ENCODE measurements around the gene CLEC17A.
"Not testable (repeated sequence)": the region's sequence is repeated elsewhere in the genome, so short reads cannot be mapped to it uniquely, and the experiment has no call there.

CLEC17A gene

DNA sequence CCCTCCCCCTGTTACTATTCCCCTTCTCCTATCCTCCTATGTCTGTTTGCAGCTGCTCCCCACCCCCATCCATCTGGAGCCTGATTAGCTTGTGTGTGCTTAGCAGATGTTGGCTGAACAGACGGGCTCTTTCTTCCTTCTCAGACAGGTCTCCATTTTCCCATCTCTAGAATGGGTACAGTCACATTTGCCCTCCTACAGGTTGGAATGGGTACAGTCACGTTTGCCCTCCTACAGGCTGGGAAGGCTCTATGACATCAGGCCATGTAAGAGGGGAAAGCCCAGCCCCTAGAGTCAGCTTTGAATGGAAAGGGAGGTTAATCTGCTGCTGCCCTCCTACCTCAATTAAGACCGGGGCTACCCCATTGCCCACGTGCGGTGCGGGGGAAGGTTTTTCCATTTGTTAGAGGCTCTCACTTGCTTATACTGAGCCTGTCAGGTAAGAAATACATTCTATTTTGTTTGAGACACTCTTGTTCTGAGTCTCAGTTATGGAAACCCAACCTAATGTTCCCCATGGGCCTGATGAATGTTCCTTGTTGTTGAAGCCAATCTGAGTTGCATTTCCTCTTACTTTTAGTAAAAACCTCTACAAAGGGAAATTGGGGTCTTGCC lies 2.2 kb upstream of the CLEC17A start:
- no peak for DNase-seq (ENCODE audit: low read depth)

- DNase-seq (ENCODE audit: low read depth), result not testable (repeated sequence)
These were observed 1.5 kb downstream of the CLEC17A start for GRCh38 chr19:14584372-14584771.

DNA sequence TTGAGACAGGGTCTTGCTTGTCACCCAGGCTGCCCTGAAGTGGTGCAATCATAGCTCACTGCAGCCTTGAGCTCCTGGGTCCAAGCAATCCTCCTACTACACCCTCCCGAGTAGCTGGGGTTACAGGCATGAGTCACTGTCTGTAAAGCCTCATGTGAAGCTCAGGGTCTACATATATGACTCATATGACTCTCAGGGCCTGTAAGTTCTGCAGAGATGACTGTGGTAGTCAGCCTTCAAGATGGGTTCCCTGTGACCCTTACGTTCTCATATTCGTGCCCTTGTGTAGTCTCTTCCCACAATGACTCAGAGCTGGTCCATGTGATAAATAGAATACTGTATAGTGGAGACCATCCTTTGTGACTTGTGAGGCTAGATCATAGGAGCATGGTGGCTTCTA lies 2.3 kb downstream of the CLEC17A start:
- not testable (repeated sequence) for DNase-seq (ENCODE audit: low read depth)

DNA sequence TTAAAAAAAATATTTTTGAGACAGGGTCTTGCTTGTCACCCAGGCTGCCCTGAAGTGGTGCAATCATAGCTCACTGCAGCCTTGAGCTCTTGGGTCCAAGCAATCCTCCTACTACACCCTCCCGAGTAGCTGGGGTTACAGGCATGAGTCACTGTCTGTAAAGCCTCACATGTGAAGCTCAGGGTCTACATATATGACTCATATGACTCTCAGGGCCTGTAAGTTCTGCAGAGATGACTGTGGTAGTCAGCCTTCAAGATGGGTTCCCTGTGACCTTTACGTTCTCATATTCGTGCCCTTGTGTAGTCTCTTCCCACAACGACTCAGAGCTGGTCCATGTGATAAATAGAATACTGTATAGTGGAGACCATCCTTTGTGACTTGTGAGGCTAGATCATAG lies 6.5 kb downstream of the CLEC17A start:
- DNase-seq (ENCODE audit: low read depth), result not testable (repeated sequence)

DNA sequence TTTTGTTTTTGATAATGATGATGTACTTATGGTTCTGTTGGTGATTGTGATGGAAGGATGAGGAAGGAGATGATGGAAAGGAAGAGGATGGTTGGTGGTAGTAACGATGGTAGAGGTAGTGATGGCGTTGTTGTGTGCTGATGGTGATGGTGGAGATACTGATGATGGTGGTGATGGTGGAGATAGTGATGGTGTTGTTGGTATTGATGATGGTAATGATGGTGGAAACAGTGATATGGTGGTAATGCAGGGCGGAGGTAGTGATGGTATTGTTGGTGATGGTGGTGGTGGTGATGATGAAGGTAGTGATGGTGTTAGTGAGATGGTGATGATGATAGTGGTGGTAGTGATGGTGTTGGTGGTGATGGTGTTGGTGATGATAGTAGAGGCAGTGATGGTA lies 12.7 kb downstream of the CLEC17A start:
- DNase-seq (ENCODE audit: low read depth), result no peak

GRCh38 chr19:14599548-14600147 lies 16.8 kb downstream of the CLEC17A start:
- DNase-seq (ENCODE audit: low read depth), result no peak

DNA sequence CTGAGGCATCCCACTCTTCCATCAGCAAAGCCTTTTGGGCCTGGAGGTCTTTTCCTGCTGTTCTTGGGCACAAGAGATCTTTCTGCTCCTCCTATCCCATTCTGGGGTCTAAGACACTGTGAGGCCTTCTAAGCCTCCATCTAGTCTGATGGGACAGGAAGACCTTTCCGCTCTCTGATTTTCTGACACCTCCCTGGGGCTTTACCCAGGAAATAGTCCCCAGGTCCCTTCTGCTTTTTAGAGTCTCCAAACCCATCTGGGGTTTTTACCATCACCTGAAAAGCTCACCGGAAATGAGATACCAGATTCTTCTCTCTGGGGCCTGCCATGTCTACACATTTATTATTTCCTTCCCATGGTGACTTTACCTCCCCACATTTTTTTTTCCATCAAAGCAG lies 21.1 kb downstream of the CLEC17A start:
- DNase-seq (ENCODE audit: low read depth), result no peak

DNA sequence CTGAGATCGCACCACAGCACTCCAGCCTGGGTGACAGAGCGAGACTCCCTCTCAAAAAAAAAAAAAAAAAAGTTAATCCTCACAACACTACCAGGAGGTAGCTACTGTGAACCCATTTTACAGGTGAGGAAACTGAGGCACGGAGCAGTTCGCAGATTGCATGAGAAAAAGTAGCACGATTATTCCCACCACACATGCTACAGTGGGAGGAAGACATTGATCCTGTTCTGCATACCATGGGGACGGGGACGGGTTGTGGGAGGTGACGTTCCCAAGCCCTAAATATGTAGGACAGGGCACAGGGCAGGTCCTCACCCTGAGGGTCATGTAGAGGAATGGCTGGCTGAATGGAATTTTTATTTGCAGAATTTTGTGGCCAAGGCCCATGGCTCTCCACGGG lies 23.7 kb downstream of the CLEC17A start:
- no peak for DNase-seq (ENCODE audit: low read depth)

DNA sequence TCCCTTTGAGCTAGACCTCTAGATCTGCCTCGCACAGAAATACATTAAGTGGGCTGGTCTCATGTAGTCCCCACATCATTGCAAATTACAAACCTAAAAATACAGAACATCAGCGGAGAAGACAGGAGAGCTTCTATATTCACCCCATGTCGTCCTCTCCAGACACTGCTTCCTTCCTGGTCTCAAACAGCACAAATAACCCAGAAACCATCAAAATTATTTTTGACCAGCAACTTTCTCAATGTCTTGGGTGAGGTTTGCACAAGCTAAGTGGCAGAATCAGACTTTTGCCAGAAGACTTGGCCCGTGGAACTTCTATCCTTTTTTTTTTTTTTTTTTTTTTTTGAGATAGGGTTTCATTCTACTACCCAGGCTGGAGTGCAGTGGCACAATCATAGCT lies 28.2 kb downstream of the CLEC17A start:
- DNase-seq (ENCODE audit: low read depth), result no peak

- not testable (repeated sequence) for DNase-seq (ENCODE audit: low read depth)
These were observed 29.4 kb downstream of the CLEC17A start for GRCh38 chr19:14612242-14612641.

DNA sequence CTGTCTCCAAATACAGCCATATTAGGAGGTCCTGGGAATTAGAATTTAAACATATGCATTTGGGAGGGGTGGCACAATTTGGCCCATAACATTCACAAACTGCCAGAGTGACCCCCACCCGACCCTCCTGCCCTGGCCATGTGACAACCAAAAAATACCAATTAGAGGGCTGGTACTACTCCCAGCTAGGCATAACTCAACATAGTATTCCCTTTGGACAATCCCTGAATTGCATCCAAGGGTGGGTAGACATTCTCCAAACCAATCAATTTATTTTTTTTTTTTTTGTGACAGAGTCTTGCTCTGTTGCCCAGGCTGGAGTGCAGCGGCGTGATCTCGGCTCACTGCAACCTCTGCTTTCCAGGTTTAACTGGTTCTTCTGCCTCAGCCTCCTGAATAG lies 29.8 kb downstream of the CLEC17A start:
- DNase-seq (ENCODE audit: low read depth), result no peak

GRCh38 chr19:14613399-14614098 lies 30.7 kb downstream of the CLEC17A start:
- not testable (repeated sequence) for DNase-seq (ENCODE audit: low read depth)

GRCh38 chr19:14614099-14614412 lies 31.2 kb downstream of the CLEC17A start:
- DNase-seq (ENCODE audit: low read depth), result no peak

DNA sequence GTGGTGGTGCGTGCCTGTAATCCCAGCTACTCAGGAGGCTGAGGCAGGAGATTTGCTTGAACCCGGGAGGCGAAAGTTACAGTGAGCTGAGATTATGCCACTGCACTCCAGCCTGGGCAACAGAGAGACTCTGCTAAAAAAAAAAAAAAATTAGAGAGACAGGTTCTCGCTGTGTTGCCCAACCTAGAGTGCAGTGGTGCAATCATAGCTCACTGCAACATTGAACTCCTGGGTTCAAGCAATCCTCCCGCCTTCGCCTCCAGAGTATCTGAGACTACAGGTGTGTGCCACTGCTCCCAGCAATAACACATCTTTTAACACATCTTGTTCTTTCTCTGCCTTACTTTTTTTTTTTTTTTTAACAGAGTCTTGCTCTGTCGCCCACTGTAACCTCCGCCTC lies 32.7 kb downstream of the CLEC17A start:
- DNase-seq (ENCODE audit: low read depth), result no peak

DNA sequence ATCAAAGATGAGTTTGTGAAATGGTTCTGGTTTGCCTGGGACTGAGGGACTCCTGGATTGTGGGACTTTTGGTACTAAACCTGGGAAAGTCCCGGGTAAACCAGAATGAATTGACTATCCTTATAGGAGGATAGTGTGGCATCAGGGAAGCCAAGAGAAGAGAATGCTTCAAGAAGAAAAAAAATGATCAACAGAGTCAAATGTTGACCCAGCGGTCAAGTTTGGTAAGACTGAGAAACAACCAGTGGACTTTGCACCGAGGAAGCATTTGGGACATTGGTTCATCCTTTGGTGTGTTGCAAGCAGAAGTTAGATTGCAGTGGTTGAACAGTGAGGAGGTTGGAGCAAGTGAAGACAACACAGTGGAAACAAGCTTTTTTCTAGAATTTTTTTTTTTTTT lies 33.5 kb downstream of the CLEC17A start:
- DNase-seq (ENCODE audit: low read depth), result no peak

DNA sequence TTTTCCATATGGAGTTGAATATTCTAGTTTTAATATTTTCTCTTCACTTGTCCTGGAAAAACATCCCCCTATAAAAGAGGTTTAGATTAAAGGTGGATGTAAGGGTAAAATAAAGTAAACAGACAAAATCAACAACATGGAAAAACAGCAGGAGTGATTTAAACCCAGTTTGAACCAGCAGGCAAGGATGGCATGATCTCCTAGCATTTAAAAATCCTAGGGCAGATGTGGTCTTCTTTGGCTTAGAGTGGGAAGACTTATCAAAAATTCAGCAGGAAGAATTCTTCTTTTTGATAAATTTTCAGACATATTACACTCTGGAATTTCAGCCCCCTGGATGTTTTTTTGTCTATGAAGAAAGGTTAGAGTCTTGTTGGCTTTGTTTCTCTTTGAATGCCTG lies 36.5 kb downstream of the CLEC17A start:
- no peak for DNase-seq (ENCODE audit: low read depth)

- DNase-seq (ENCODE audit: low read depth), result not testable (repeated sequence)
These were observed 41.6 kb downstream of the CLEC17A start for GRCh38 chr19:14624491-14624890.

DNA sequence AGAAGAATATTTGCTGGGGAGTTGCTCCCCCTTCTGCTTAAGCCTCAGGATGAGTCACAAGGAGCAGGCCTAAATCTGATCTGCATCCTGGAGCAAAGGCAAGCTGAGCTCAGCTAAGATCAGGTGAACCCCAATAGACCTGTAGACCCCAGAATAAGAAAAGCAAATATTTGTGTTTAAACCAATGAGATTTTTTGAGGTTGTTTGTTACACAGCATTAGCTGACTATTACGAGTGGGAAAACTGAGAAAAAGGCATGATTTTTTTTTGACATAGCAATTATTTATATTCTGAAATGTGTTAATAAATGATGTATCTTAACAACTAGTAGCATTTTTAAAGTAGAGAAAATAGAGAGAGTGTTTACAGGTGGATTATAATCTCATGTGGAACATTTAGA lies 46.7 kb downstream of the CLEC17A start:
- no peak for DNase-seq (ENCODE audit: low read depth)

GRCh38 chr19:14632286-14632685 lies 49.4 kb downstream of the CLEC17A start:
- no peak for DNase-seq (ENCODE audit: low read depth)

DNA sequence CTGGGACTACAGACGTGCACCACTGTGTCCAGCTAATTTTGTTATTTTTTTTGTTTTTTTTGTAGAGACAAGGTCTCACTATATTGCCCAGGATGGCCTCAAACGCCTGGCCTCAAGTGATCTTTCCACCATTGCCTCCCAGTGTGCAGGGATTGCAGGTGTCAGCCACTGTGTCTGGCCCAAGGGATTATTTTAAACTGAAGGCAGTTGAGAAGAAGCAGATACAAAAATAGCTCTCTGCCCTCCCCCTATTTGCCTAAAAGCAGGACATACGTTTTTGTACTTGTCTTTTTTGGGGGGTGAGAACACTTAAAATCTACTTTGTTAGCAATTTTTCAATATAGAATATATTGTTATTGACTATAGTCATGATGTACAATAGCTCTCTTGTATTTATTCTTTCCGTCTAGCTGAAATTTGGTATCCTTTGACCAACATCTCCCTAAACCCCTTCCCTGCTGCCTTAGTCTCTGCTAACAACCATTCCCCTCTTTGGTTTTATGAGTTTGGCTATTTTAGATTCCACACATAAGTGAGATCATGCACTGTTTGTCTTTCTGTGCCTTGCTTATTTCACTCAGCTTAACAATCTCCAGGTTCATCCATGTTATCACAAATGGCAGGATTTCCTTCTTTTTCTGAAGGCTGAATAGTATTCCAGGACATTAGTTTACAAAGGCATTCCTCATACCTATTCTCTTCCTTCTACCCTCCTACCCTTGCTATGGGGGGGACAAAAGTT lies 56.8 kb downstream of the CLEC17A start:
- DNase-seq (ENCODE audit: low read depth), result no peak

DNA sequence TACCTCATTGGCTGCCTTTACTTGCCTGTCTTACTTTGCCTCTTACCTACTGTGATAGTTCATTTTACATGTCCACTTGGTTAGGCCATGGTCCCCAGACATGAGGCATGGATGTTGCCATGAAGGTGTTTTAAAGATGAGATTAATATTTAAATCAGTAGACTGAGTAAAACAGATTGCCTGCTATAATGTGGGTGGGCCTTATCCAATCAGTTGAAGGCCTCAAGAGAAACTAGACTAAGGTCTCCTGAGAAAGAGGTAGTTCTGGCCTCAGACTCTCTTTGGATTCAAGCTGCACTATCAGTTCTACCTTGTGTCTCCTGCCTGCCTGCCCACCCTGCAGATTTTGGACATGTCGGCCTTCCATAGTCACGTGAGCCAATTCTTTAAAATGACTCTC lies 65.6 kb downstream of the CLEC17A start:
- DNase-seq (ENCODE audit: low read depth), result no peak

DNA sequence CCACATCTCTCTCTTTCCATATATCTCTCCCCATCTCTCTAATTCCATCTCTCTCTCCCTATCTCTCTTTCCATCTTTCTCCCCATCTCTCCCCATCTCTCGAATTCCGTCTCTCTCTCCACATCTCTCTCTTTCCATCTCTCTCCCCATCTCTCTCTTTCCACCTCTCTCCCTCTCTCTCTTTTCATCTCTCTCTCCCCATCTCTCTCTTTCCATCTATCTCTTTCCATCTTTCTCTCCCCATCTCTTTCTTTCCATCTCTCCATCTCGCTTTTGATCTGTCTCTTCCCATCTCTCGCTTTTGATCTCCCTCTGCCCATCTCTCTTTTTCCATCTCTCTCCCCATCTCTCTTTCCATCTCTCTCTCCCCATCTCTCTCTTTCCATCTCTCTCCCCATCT lies 66.1 kb downstream of the CLEC17A start:
- DNase-seq (ENCODE audit: low read depth), result no peak

GRCh38 chr19:14650161-14650560 lies 67.3 kb downstream of the CLEC17A start:
- DNase-seq (ENCODE audit: low read depth), result no peak

Measured in GM04503 (cell line).